Ascending aorta (tissue), 2 donors: ENCODE data around the gene C1orf53. TPM values are rescaled to one million over a fixed set of nuclear protein-coding genes. Genes with fewer than 3 reads are reported as not detected.

ENCODE experiments used
- DNase-seq, 2 donors: peaks; one replicate each; pipeline ENCODE4 v3.0.0-alpha.2; 2019; ENCODE audit warnings: low spot score in 2 of 2
- H3K27ac ChIP-seq, 2 donors: fragments of 200-600 bp; sonication (generic); one replicate each; pipeline ENCODE4 v1.5.1; 2016 to 2017; ENCODE audit warnings: mild to moderate bottlenecking in 1 of 2
- H3K27me3 ChIP-seq: fragments of 200-600 bp; sonication (generic); one replicate; pipeline ENCODE4 v1.5.1; 2017
- H3K36me3 ChIP-seq, 2 donors: fragments of 200-600 bp; sonication (generic); one replicate each; pipeline ENCODE4 v1.5.1; 2016
- H3K4me1 ChIP-seq, 2 donors: fragments of 200-600 bp; sonication (generic); one replicate each; pipeline ENCODE4 v1.5.1; 2016 to 2017; ENCODE audit warnings: mild to moderate bottlenecking in 1 of 2
- H3K4me3 ChIP-seq, 2 donors: fragments of 200-600 bp; sonication (generic); one replicate each; pipeline ENCODE4 v1.5.1; 2016 to 2017; ENCODE audit warnings: mild to moderate bottlenecking in 1 of 2
- H3K9me3 ChIP-seq, 2 donors: fragments of 200-600 bp; sonication (generic); one replicate each; pipeline ENCODE4 v1.5.1; 2016
- intact Hi-C: fragments of 100-400 bp; cut with DNase I; formaldehyde crosslinking; loops from one replicate; pipeline ENCODE4 v1.15.1; 2023
- total RNA-seq: library from RNA; depleted of rRNA; stranded (reverse); fragments of >200 nt; gene quantifications from one replicate; pipeline ENCODE4 v1.1.0, GENCODE V29; 2016
- TF ChIP-seq, protein P1 (sequence below), 3 experiments: fragments of 200-600 bp in 2 of 3; fragments of 450-650 bp in 1 of 3; sonication (generic) in 2 of 3; IDR thresholded peaks; one replicate each; pipeline ENCODE4 v1.5.1; 2016 to 2019; ENCODE audit warnings: antibody characterized with exemption in 3 of 3, mild to moderate bottlenecking in 1 of 3, moderate library complexity in 1 of 3

C1orf53 gene
- total RNA-seq, 1 donor from 2014 or later: not detected

DNA sequence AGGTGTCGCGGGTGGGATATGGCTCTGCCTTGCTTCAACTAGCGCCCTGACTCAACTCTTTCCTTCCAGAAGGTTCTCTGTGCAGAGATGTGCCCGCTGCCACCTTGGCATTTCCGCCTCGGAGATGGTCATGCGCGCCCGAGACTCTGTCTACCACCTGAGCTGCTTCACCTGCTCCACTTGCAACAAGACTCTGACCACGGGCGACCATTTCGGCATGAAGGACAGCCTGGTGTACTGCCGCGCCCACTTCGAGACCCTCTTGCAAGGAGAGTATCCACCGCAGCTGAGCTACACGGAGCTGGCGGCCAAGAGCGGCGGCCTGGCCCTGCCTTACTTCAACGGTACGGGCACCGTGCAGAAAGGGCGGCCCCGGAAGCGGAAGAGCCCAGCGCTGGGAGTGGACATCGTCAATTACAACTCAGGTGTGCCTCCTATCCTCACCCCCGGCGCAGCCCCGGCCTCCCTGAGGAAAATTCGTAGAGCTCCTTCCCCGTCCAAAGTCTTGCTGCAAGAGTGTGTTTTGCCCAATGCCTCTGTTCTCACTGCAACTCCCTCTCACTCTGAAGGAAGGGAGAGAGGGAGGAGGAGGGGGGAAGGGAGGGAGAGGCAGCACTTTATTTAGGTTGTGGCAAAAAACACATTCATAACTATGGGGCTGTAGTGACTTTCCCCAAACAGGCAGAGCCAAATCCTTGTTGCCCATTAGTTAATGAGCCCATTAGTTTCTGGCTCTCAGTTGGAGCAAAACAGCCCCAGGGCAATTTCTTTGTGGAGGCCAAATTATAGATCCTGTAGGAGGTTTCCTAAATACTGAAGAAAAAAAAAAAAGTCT lies 19.0 kb downstream of the C1orf53 start:
- Histone ChIP-seq H3K4me3 (no peak overlapping the region), H3K36me3 (no peaks in the 10 kb centered on the region), H3K27ac (no peak overlapping the region), H3K27me3 (peaks cover 32% of the 10 kb centered on the region), H3K9me3 (no peaks in the 10 kb centered on the region), H3K4me1 (peaks cover 4 to 5% of the 10 kb centered on the region in 2 donors)
- intact Hi-C loops: loop anchor here (5.0 kb wide), 1 partner anchor 394 kb away; no protein-coding TSS in a partner anchor
- DNase-seq: no peak
- TF ChIP-seq, protein P1, sequence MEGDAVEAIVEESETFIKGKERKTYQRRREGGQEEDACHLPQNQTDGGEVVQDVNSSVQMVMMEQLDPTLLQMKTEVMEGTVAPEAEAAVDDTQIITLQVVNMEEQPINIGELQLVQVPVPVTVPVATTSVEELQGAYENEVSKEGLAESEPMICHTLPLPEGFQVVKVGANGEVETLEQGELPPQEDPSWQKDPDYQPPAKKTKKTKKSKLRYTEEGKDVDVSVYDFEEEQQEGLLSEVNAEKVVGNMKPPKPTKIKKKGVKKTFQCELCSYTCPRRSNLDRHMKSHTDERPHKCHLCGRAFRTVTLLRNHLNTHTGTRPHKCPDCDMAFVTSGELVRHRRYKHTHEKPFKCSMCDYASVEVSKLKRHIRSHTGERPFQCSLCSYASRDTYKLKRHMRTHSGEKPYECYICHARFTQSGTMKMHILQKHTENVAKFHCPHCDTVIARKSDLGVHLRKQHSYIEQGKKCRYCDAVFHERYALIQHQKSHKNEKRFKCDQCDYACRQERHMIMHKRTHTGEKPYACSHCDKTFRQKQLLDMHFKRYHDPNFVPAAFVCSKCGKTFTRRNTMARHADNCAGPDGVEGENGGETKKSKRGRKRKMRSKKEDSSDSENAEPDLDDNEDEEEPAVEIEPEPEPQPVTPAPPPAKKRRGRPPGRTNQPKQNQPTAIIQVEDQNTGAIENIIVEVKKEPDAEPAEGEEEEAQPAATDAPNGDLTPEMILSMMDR (IDR thresholded peaks at IDR 0.05): no peak

- peaks cover 32% of the 10 kb centered on the region for H3K27me3 ChIP-seq
- no peak overlapping the region for H3K27ac ChIP-seq
- TF ChIP-seq, protein P1 (IDR thresholded peaks at IDR 0.05): no peak
- H3K4me3 ChIP-seq: no peak overlapping the region
- H3K36me3 ChIP-seq: no peaks in the 10 kb centered on the region
- no peak for DNase-seq
- no peaks in the 10 kb centered on the region for H3K9me3 ChIP-seq
- peaks cover 4 to 5% of the 10 kb centered on the region in 2 donors for H3K4me1 ChIP-seq
- intact Hi-C loops: loop anchor here (5.0 kb wide), 1 partner anchor 395 kb away; no protein-coding TSS in a partner anchor
Observed at GRCh38 chr1:197922070-197922390, 19.6 kb downstream of the C1orf53 start.

DNA sequence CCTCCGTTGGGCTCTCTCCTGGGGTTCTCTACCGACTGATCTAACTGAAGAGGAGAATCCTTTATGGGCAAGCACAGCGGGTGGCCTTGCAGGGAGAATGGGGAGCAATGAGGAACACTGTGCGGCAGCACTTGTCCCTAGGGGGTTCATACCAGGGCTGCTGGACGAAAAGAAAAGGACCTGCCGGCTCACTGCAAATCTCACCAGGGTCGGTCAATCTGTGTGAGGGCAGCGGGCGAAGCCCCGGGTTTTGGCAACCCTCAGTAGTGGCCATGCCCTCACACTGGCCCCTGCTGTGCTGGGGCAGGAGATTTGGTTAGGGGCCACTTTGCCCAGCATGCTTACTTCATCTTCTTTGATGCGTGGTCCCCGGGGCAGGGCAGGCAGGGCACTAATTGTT lies 20.6 kb downstream of the C1orf53 start:
- Histone ChIP-seq H3K9me3 (no peaks in the 10 kb centered on the region), H3K27me3 (peaks cover 27% of the 10 kb centered on the region), H3K4me3 (no peak overlapping the region), H3K36me3 (no peaks in the 10 kb centered on the region), H3K27ac (no peak overlapping the region), H3K4me1 (no peaks in the 10 kb centered on the region)
- no peak for DNase-seq
- TF ChIP-seq, protein P1 (IDR thresholded peaks at IDR 0.05): no peak
- intact Hi-C loops: loop anchor here (5.0 kb wide), 1 partner anchor 396 kb away; no protein-coding TSS in a partner anchor

DNA sequence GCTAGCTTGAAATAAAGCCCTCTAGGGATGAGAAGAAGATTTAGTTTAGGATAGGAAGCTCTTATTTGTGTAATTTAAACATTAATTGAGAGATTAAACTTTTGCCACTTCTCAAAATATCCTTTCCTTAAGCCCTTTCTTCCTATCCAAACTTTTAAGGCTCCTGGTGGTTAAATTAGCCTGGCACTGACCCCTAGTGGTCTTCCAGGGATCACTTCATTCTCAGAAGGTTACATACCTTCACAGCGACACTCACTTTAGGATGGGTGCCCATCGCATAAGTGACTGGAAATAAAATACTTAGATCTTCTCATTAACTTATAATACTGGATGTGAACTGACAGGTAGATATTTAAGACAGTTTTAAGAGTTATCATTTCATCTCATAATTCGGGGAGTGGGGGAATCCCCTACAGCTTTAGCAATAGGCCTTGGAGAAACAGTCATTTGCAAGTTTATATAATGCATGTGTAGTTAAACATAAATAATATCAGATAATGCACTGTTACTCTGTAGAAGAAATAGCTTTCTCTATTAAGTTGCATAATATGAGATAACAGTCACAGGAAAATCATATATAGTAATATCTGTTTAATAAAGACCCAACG lies 22.2 kb downstream of the C1orf53 start:
- TF ChIP-seq, protein P1 (IDR thresholded peaks at IDR 0.05): peak; percentile 39 to 65 (median 59)
- H3K27ac ChIP-seq: no peak overlapping the region
- DNase-seq: no peak
- no peaks in the 10 kb centered on the region for H3K9me3 ChIP-seq
- no peaks in the 10 kb centered on the region for H3K36me3 ChIP-seq
- H3K4me1 ChIP-seq: no peaks in the 10 kb centered on the region
- intact Hi-C loops: loop anchor here (2.0 to 5.0 kb wide), 2 partner anchors 310 to 397 kb away; no protein-coding TSS in a partner anchor
- H3K4me3 ChIP-seq: no peak overlapping the region
- H3K27me3 ChIP-seq: peaks cover 11% of the 10 kb centered on the region

DNA sequence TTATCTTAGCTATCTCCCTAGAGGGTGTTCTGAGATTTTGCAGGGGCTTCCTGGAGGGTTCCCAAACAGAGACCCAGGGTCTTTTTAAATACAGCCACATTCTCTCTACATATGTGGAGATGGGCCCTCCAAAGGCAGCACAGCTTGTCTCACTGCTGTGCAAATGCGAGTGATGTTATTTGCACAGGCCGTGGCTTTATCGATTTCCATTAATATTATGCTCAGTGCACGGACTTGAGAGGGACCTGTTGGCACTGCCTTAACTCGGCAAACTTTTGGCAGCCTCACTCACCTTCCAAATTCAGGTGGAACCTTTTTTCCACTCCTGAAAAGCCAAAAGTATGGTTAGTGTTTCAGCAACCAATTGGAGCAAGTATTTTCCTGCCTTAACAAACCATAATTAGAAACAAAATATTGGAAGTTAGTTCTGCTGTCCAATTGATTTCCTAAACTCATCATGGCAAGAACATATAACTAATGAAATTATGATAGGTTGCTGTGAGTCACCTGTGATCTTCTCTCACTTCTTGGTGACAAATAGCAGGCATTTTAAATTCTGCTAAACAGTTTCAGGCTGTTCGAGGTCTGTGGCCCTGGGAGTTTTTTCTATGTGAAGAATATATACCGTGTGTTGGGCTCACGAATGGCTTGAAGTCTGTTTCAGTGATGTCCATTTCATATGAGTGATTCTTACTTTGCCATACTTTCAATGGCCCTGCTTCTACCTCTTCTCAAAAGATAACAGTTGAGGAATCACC lies 25.7 kb downstream of the C1orf53 start:
- H3K27me3 ChIP-seq: no peaks in the 10 kb centered on the region
- no peak overlapping the region for H3K4me3 ChIP-seq
- no peaks in the 10 kb centered on the region for H3K9me3 ChIP-seq
- TF ChIP-seq, protein P1 (IDR thresholded peaks at IDR 0.05): no peak
- no peaks in the 10 kb centered on the region for H3K4me1 ChIP-seq
- H3K27ac ChIP-seq: no peak overlapping the region
- intact Hi-C loops: no loop called here
- no peak for DNase-seq
- H3K36me3 ChIP-seq: no peaks in the 10 kb centered on the region
